Glomerular endothelial cell (primary cell): ENCODE measurements around the gene LATS2. TPM values are rescaled to one million over a fixed set of nuclear protein-coding genes. Genes with fewer than 3 reads are reported as not detected.

ENCODE experiments used
- DNase-seq: peaks from one replicate; pipeline ENCODE4 v3.0.0-alpha.2; 2011; ENCODE audit warnings: low read depth, low spot score; ENCODE audit errors: extremely low read depth
- total RNA-seq: library from RNA; depleted of rRNA; stranded (reverse); fragments of >200 nt; gene quantifications from 2 replicates; pipeline ENCODE4 v1.2.3, GENCODE V29; 2015

Gene LATS2
- total RNA-seq, 1 donor from 2014 or later = 61.3 TPM

- DNase-seq = no peak
These were observed 67.0 kb downstream of the LATS2 start for GRCh38 chr13:20994441-20994821.

GRCh38 chr13:20993661-20994440 lies 67.5 kb downstream of the LATS2 start:
- no peak for DNase-seq

- DNase-seq = no peak
These were observed 68.2 kb downstream of the LATS2 start for GRCh38 chr13:20993211-20993610.

GRCh38 chr13:20991741-20992520 lies 69.5 kb downstream of the LATS2 start:
- DNase-seq = no peak

- no peak for DNase-seq
These were observed 70.4 kb downstream of the LATS2 start for GRCh38 chr13:20990910-20991525.

- no peak for DNase-seq
These were observed 71.6 kb downstream of the LATS2 start for GRCh38 chr13:20989656-20990321.

GRCh38 chr13:20988909-20989655 lies 72.3 kb downstream of the LATS2 start:
- no peak for DNase-seq

- DNase-seq = no peak
These were observed 73.1 kb downstream of the LATS2 start for GRCh38 chr13:20988033-20988908.

- no peak for DNase-seq
These were observed 73.8 kb downstream of the LATS2 start for GRCh38 chr13:20987599-20987998.

- no peak for DNase-seq
These were observed 76.5 kb downstream of the LATS2 start for GRCh38 chr13:20984879-20985278.

- no peak for DNase-seq
These were observed 78.0 kb downstream of the LATS2 start for GRCh38 chr13:20983386-20983785.

- no peak for DNase-seq
These were observed 79.9 kb downstream of the LATS2 start for GRCh38 chr13:20981370-20982095.

- no peak for DNase-seq
These were observed 80.5 kb downstream of the LATS2 start for GRCh38 chr13:20980899-20981298.

GRCh38 chr13:20980430-20980829 lies 81.0 kb downstream of the LATS2 start:
- DNase-seq = no peak

GRCh38 chr13:20977394-20977793 lies 84.0 kb downstream of the LATS2 start:
- DNase-seq = no peak

- no peak for DNase-seq
These were observed 86.3 kb downstream of the LATS2 start for GRCh38 chr13:20974981-20975585.

- no peak for DNase-seq
These were observed 87.4 kb downstream of the LATS2 start for GRCh38 chr13:20973886-20974425.

GRCh38 chr13:20972731-20973130 lies 88.7 kb downstream of the LATS2 start:
- DNase-seq = no peak
